Neural cell (in vitro differentiated cells): ENCODE data around the gene STX18. TPM values are rescaled to one million over a fixed set of nuclear protein-coding genes. Genes with fewer than 3 reads are reported as not detected.

Experiments
- H2AFZ ChIP-seq: fragments of 200-600, 300-800 bp; sonication (generic), shearing (Covaris generic); 2 replicates; pipeline ENCODE4 v1.6.0; 2014; ENCODE audit warnings: low read depth, mild to moderate bottlenecking, antibody characterized with exemption, low read length, moderate library complexity
- H3F3A ChIP-seq: fragments of 200-600 bp; shearing (Covaris generic); 2 replicates; pipeline ENCODE4 v1.6.1; 2016; ENCODE audit warnings: mild to moderate bottlenecking, moderate library complexity, mixed read lengths, antibody characterized with exemption, low read length; ENCODE audit not compliant: insufficient read depth, poor library complexity, severe bottlenecking
- H3K27ac ChIP-seq: fragments of 200-600, 300-800 bp; sonication (generic), shearing (Covaris generic); 2 replicates; pipeline ENCODE4 v1.5.1; 2014; ENCODE audit warnings: mild to moderate bottlenecking, low read length, moderate library complexity
- H3K27me3 ChIP-seq: fragments of 300-800, 200-600 bp; sonication (generic), shearing (Covaris generic); 2 replicates; pipeline ENCODE4 v1.6.0; 2014; ENCODE audit warnings: mild to moderate bottlenecking, low read depth, low read length, moderate library complexity; ENCODE audit not compliant: insufficient read depth
- H3K36me3 ChIP-seq: fragments of 300-800, 200-600 bp; sonication (generic), shearing (Covaris generic); 2 replicates; pipeline ENCODE4 v1.5.1; 2014; ENCODE audit warnings: mild to moderate bottlenecking, antibody characterized with exemption, low read length, moderate library complexity; ENCODE audit not compliant: insufficient read depth
- H3K4me2 ChIP-seq: fragments of 300-800, 200-600 bp; sonication (generic), shearing (Covaris generic); 2 replicates; pipeline ENCODE4 v1.6.0; 2014; ENCODE audit warnings: mild to moderate bottlenecking, low read length
- H3K4me3 ChIP-seq: fragments of 300-800, 200-600 bp; sonication (generic), shearing (Covaris generic); 2 replicates; pipeline ENCODE4 v1.5.1; 2014; ENCODE audit warnings: mild to moderate bottlenecking, low read length, moderate library complexity
- H3K79me2 ChIP-seq: fragments of 200-600 bp; shearing (Covaris generic); replicated peaks from 2 replicates; pipeline ENCODE4 v1.6.0; 2014; ENCODE audit warnings: mild to moderate bottlenecking, low read length, moderate library complexity; ENCODE audit not compliant: insufficient read depth
- H3K9ac ChIP-seq: fragments of 300-800, 200-600 bp; sonication (generic), shearing (Covaris generic); 2 replicates; pipeline ENCODE4 v1.6.1; 2016; ENCODE audit warnings: mild to moderate bottlenecking, low read length, mixed read lengths
- H3K9me2 ChIP-seq: fragments of 200-600 bp; shearing (Covaris generic); 2 replicates; pipeline ENCODE4 v1.6.1; 2016; ENCODE audit warnings: mild to moderate bottlenecking, low read length, mixed read lengths; ENCODE audit not compliant: insufficient read depth
- H3K9me3 ChIP-seq: fragments of 200-600, 300-800 bp; sonication (generic), shearing (Covaris generic); 2 replicates; pipeline ENCODE4 v1.6.1; 2016; ENCODE audit warnings: mild to moderate bottlenecking, mixed run types, low read length, moderate library complexity, mixed read lengths
- H4K20me1 ChIP-seq: fragments of 200-600 bp; shearing (Covaris generic); 2 replicates; pipeline ENCODE4 v1.6.1; 2016; ENCODE audit warnings: mild to moderate bottlenecking, mixed run types; ENCODE audit not compliant: insufficient read depth
- CTCF ChIP-seq: fragments of 450-650 bp; IDR thresholded peaks from 2 replicates; pipeline ENCODE4 v1.5.1; 2014; ENCODE audit warnings: antibody characterized with exemption, mild to moderate bottlenecking, moderate library complexity; ENCODE audit not compliant: poor library complexity, severe bottlenecking
- EP300 ChIP-seq: fragments of 450-650 bp; conservative IDR thresholded peaks from 2 replicates; pipeline ENCODE4 v1.6.1; 2014; ENCODE audit warnings: antibody characterized with exemption, mild to moderate bottlenecking, moderate library complexity; ENCODE audit not compliant: poor library complexity, severe bottlenecking
- EZH2 ChIP-seq: fragments of 200-600, 300-800 bp; shearing (Covaris generic), sonication (generic); IDR thresholded peaks from 2 replicates; pipeline ENCODE4 v1.6.1; 2014; ENCODE audit warnings: antibody characterized with exemption, low read length, borderline replicate concordance, mild to moderate bottlenecking; ENCODE audit not compliant: insufficient read depth, poor library complexity, severe bottlenecking
- MXI1 ChIP-seq: fragments of 450-650 bp; conservative IDR thresholded peaks from 2 replicates; pipeline ENCODE4 v1.6.1; 2014; ENCODE audit warnings: antibody characterized with exemption, mild to moderate bottlenecking; ENCODE audit not compliant: poor library complexity, severe bottlenecking
- POLR2AphosphoS5 ChIP-seq: IDR thresholded peaks from 2 replicates; pipeline ENCODE4 v1.6.1; 2012
- RAD21 ChIP-seq: fragments of 450-650 bp; conservative IDR thresholded peaks from 2 replicates; pipeline ENCODE4 v1.6.1; 2014; ENCODE audit warnings: antibody characterized with exemption, mild to moderate bottlenecking, moderate library complexity
- REST ChIP-seq: IDR thresholded peaks from 2 replicates; pipeline ENCODE4 v1.6.1; 2012; ENCODE audit warnings: borderline replicate concordance
- SMC3 ChIP-seq: fragments of 450-650 bp; conservative IDR thresholded peaks from 2 replicates; pipeline ENCODE4 v1.6.1; 2014; ENCODE audit warnings: antibody characterized with exemption, mild to moderate bottlenecking, moderate library complexity; ENCODE audit not compliant: poor library complexity
- TAF1 ChIP-seq: IDR thresholded peaks from 2 replicates; pipeline ENCODE4 v1.6.1; 2012; ENCODE audit warnings: low read depth
- polyA plus RNA-seq: library from polyadenylated mRNA; depleted of rRNA; stranded (reverse); fragments of >200 nt; gene quantifications from 2 replicates; pipeline ENCODE4 v1.2.3, GENCODE V29; 2014

Gene STX18
- polyA plus RNA-seq, 1 donor from 2014 or later, result 64.5 TPM

DNA sequence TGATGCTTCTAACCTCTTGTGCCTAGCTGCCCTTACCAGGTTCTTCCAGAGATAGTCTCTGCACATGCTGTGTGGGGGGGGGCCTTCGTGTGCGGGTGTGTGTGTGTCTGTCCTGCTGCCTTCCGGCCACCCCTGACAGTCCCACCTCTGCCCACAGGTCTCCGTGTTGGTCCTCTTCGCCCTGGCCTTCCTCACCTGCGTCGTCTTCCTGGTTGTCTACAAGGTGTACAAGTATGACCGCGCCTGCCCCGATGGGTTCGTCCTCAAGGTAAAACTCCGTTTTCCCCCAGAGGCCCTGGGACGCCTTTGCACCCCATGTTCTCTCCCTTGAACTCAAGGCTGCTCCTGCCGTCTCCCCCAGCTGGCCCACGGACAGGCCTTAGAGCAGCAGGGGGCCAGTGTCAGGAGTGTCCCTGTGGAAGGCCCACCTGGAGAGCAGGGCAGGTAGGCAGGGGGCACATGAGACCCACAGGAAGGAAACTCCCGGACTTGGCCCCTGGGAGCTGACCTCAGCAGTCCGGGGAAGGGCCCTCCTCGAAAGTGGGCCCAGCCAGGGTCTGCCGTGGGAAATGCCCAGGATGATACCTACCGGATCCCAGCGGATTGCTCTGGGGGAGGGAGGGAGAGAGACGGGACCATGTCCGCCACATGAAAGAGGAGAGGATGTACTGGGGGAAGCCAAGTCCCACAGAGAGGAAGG, 132.3 kb downstream of the STX18 start:
- H2AFZ ChIP-seq, result no peak overlapping the region
- peaks cover 23% of the 10 kb centered on the region for H4K20me1 ChIP-seq
- TF ChIP-seq REST, result no peak
- no peak for TF ChIP-seq CTCF
- TF ChIP-seq TAF1, result no peak
- no peak for TF ChIP-seq EP300
- TF ChIP-seq EZH2, result no peak
- no peak for TF ChIP-seq RAD21
- TF ChIP-seq POLR2AphosphoS5, result no peak
- H3K4me2 ChIP-seq, result no peak overlapping the region
- H3F3A ChIP-seq, result no peaks in the 10 kb centered on the region
- H3K27me3 ChIP-seq, result no peaks in the 10 kb centered on the region
- no peaks in the 10 kb centered on the region for H3K9me3 ChIP-seq
- no peaks in the 10 kb centered on the region for H3K9me2 ChIP-seq
- H3K27ac ChIP-seq, result no peak overlapping the region
- no peaks in the 10 kb centered on the region for H3K79me2 ChIP-seq
- H3K9ac ChIP-seq, result no peak overlapping the region
- peaks cover 7% of the 10 kb centered on the region for H3K36me3 ChIP-seq
- no peak overlapping the region for H3K4me3 ChIP-seq

GRCh38 chr4:4408576-4409335, 133.1 kb downstream of the STX18 start:
- H3K4me3 ChIP-seq, result no peak overlapping the region
- no peak overlapping the region for H2AFZ ChIP-seq
- H3K79me2 ChIP-seq, result no peaks in the 10 kb centered on the region
- no peaks in the 10 kb centered on the region for H3K9me2 ChIP-seq
- no peak overlapping the region for H3K9ac ChIP-seq
- H3K4me2 ChIP-seq, result no peak overlapping the region
- H3K27me3 ChIP-seq, result no peaks in the 10 kb centered on the region
- H3K36me3 ChIP-seq, result peaks cover 7% of the 10 kb centered on the region
- H3K27ac ChIP-seq, result no peak overlapping the region
- peaks cover 23% of the 10 kb centered on the region for H4K20me1 ChIP-seq
- TF ChIP-seq EP300, result no peak
- no peak for TF ChIP-seq EZH2
- TF ChIP-seq RAD21, result no peak
- TF ChIP-seq POLR2AphosphoS5, result no peak
- no peak for TF ChIP-seq MXI1
- TF ChIP-seq REST, result no peak
- TF ChIP-seq CTCF, result no peak
- TF ChIP-seq TAF1, result no peak
- TF ChIP-seq SMC3, result no peak
- H3K9me3 ChIP-seq, result no peaks in the 10 kb centered on the region
- H3F3A ChIP-seq, result no peaks in the 10 kb centered on the region
